ENCODE measurements around the gene SPG21. TPM values are rescaled to one million over a fixed set of nuclear protein-coding genes. Genes with fewer than 3 reads are reported as not detected.

SPG21 gene
- total and polyA plus RNA-seq, 2 of the 4 experiments (the other 2 are of a cell fraction): 59.9 to 60.8 TPM

DNA sequence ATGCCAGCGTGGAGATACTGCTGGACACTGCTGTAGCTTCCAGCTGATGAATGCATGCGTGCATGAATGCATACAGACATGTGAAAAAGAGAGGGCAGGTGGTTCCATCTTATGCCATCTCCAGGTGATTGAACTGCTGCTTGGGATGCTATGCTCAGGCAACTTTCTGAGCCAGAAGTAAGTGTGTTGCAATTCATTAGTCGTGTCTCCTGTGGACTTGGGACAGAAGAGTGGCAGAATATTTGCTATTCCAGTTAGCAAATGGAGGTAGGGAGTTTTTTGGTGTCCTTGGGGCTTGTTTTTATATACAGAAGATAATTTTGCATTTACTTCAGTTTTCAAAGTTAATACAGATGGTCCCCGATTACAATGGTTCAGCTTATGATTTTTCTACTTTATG lies 44.8 kb downstream of the SPG21 start:
- Histone ChIP-seq H3K9me1 (ENCODE audit: insufficient read depth, low read length) (peaks cover 4% of the 10 kb centered on the region), H3K9ac (ENCODE audit: low read depth, low read length) (no peak overlapping the region), H4K5ac (ENCODE audit: low read depth, low read length) (no peak overlapping the region), H2BK5ac (ENCODE audit: low read depth, low read length, poor library complexity, severe bottlenecking) (no peak overlapping the region), H3K79me1 (ENCODE audit: low read depth in 1 of 2, low read length in 2 of 2) (no peaks in the 10 kb centered on the region; a peak in 1 of 4 replicates), H2BK20ac (ENCODE audit: low read depth, low read length) (no peak overlapping the region; the same call in 1 of the 2 replicates), H2AFZ (replicated peaks; ENCODE audit: low read length, poor library complexity) (no peak overlapping the region), H3K14ac (replicated peaks; ENCODE audit: low read depth, low read length) (no peak overlapping the region), H4K20me1 (ENCODE audit: insufficient read depth, low read length) (no peaks in the 10 kb centered on the region), H2BK120ac (ENCODE audit: low read depth, low read length) (no peak overlapping the region), H3K27me3 (ENCODE audit: control insufficient read depth, insufficient read depth, low read length) (no peaks in the 10 kb centered on the region), H3K27ac (ENCODE audit: insufficient read depth, low read length) (no peak overlapping the region), H3K23ac (ENCODE audit: low read depth, low read length) (no peak overlapping the region), H3K36me3 (ENCODE audit: control insufficient read depth, insufficient read depth, low read length) (peaks cover 2% of the 10 kb centered on the region), H2AK9ac (replicated peaks; ENCODE audit: low read depth, low read length, poor library complexity) (no peak overlapping the region), H3K18ac (ENCODE audit: low read depth, low read length) (no peak overlapping the region), H3K4me1 (ENCODE audit: control insufficient read depth, insufficient read depth, low read length) (no peaks in the 10 kb centered on the region; the same call in 1 of the 2 replicates), H3K9me3 (ENCODE audit: control insufficient read depth, insufficient read depth, low read length) (no peaks in the 10 kb centered on the region), H3K4ac (ENCODE audit: low read depth, low read length) (no peak overlapping the region), H3K56ac (ENCODE audit: extremely low read depth, insufficient read depth, low read length) (no peak overlapping the region), H2AK5ac (ENCODE audit: low read depth, low read length) (no peak overlapping the region), H3K4me2 (ENCODE audit: low read depth, low read length) (no peak overlapping the region), H3K4me3 (ENCODE audit: insufficient read depth, low read depth, low read length) (no peak overlapping the region), H4K8ac (ENCODE audit: low read depth in 2 of 2, low read length in 2 of 2) (no peak overlapping the region), H4K91ac (ENCODE audit: insufficient read depth, low read depth, low read length) (no peak overlapping the region), H2BK15ac (ENCODE audit: low read depth, low read length) (no peak overlapping the region)
- 86% methylated on average over 1 of the region's 4 CpGs; no CpG with 5 or more reads in 1 of the 2 experiments for WGBS, 2 experiments (ENCODE audit: extremely low coverage in 2 of 2, insufficient read length in 1 of 2)
- CTCF ChIA-PET: no interaction called here
- POLR2A ChIA-PET (ENCODE audit: unreplicated experiment): no interaction called here
- no peak for DNase-seq
- no peak for TF ChIP-seq MAFK (IDR thresholded peaks at IDR 0.05; ENCODE audit: low read depth, low read length)
- no peak for TF ChIP-seq POLR2A (IDR thresholded peaks at IDR 0.05; ENCODE audit: low read depth, low read length)
- no peak for TF ChIP-seq CHD1 (IDR thresholded peaks at IDR 0.05; ENCODE audit: low read depth, low read length)
- TF ChIP-seq NFE2L2 (IDR thresholded peaks at IDR 0.05; ENCODE audit: low read depth, low read length): no peak
- TF ChIP-seq, protein P1, sequence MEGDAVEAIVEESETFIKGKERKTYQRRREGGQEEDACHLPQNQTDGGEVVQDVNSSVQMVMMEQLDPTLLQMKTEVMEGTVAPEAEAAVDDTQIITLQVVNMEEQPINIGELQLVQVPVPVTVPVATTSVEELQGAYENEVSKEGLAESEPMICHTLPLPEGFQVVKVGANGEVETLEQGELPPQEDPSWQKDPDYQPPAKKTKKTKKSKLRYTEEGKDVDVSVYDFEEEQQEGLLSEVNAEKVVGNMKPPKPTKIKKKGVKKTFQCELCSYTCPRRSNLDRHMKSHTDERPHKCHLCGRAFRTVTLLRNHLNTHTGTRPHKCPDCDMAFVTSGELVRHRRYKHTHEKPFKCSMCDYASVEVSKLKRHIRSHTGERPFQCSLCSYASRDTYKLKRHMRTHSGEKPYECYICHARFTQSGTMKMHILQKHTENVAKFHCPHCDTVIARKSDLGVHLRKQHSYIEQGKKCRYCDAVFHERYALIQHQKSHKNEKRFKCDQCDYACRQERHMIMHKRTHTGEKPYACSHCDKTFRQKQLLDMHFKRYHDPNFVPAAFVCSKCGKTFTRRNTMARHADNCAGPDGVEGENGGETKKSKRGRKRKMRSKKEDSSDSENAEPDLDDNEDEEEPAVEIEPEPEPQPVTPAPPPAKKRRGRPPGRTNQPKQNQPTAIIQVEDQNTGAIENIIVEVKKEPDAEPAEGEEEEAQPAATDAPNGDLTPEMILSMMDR (conservative IDR thresholded peaks at IDR 0.05; ENCODE audit: low read depth, low read length): no peak
- no peak for TF ChIP-seq MAZ (IDR thresholded peaks at IDR 0.05; ENCODE audit: borderline replicate concordance, low read depth, low read length)
- TF ChIP-seq SMC3 (IDR thresholded peaks at IDR 0.05; ENCODE audit: low read depth, low read length): no peak
- TF ChIP-seq RCOR1 (IDR thresholded peaks at IDR 0.05; ENCODE audit: insufficient replicate concordance, low read length): no peak
- TF ChIP-seq MXI1 (IDR thresholded peaks at IDR 0.05; ENCODE audit: borderline replicate concordance, low read depth, low read length): no peak
- TF ChIP-seq, protein P2, sequence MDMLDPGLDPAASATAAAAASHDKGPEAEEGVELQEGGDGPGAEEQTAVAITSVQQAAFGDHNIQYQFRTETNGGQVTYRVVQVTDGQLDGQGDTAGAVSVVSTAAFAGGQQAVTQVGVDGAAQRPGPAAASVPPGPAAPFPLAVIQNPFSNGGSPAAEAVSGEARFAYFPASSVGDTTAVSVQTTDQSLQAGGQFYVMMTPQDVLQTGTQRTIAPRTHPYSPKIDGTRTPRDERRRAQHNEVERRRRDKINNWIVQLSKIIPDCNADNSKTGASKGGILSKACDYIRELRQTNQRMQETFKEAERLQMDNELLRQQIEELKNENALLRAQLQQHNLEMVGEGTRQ (IDR thresholded peaks at IDR 0.05; ENCODE audit: low read depth, low read length): no peak
- TF ChIP-seq FOS (IDR thresholded peaks at IDR 0.05; ENCODE audit: low read depth, low read length): no peak
- TF ChIP-seq CEBPB (IDR thresholded peaks at IDR 0.05; ENCODE audit: low read depth, low read length): no peak
- TF ChIP-seq RAD21 (IDR thresholded peaks at IDR 0.05; ENCODE audit: low read length): no peak
- TF ChIP-seq, protein P3, sequence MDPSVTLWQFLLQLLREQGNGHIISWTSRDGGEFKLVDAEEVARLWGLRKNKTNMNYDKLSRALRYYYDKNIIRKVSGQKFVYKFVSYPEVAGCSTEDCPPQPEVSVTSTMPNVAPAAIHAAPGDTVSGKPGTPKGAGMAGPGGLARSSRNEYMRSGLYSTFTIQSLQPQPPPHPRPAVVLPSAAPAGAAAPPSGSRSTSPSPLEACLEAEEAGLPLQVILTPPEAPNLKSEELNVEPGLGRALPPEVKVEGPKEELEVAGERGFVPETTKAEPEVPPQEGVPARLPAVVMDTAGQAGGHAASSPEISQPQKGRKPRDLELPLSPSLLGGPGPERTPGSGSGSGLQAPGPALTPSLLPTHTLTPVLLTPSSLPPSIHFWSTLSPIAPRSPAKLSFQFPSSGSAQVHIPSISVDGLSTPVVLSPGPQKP (IDR thresholded peaks at IDR 0.05; ENCODE audit: borderline replicate concordance, low read depth, low read length): no peak
- no peak for TF ChIP-seq BHLHE40 (IDR thresholded peaks at IDR 0.05; ENCODE audit: low read depth, low read length)
- no peak for TF ChIP-seq RFX5 (IDR thresholded peaks at IDR 0.05; ENCODE audit: low read depth, low read length)
- dilution Hi-C loops (cut with HindIII; ENCODE audit: low sequenced_read_pairs, unreplicated experiment) (no loop called here), intact Hi-C loops (cut with micrococcal nuclease) (no loop called here), in situ Hi-C loops (cut with MboI; ENCODE audit: low sequenced_read_pairs) (no loop called here)
- BruUV-seq (replicated peaks): no TSS peak
- ATAC-seq (ENCODE audit: low read depth): no peak
